BE2C (cell line): ENCODE results near the gene NCAPD2.
"Not testable (repeated sequence)": the region's sequence is repeated elsewhere in the genome, so short reads cannot be mapped to it uniquely, and the experiment has no call there.

ENCODE experiments used
- DNase-seq: peaks from one replicate; pipeline ENCODE4 v3.0.0-alpha.2; 2020
- H3K27me3 ChIP-seq: fragments of 250-450 bp; sonication (Bioruptor Pico); 2 replicates; pipeline ENCODE4 v1.5.1; 2020; ENCODE audit warnings: mild to moderate bottlenecking
- H3K36me3 ChIP-seq: fragments of 250-450 bp; sonication (Bioruptor Pico); 2 replicates; pipeline ENCODE4 v1.5.1; 2020; ENCODE audit warnings: mild to moderate bottlenecking
- H3K4me1 ChIP-seq: fragments of 250-450 bp; sonication (Bioruptor Pico); 2 replicates; pipeline ENCODE4 v1.5.1; 2020
- H3K4me3 ChIP-seq: 2 replicates; pipeline ENCODE4 v1.5.1; 2011; ENCODE audit warnings: low read depth, low read length
- H3K9me3 ChIP-seq: fragments of 250-450 bp; sonication (Bioruptor Pico); 2 replicates; pipeline ENCODE4 v1.5.1; 2020
- TF ChIP-seq, protein P1 (sequence below): IDR thresholded peaks from 2 replicates; pipeline ENCODE4 v1.5.1; 2012; ENCODE audit warnings: mild to moderate bottlenecking, low read depth, low read length

The NCAPD2 gene

DNA sequence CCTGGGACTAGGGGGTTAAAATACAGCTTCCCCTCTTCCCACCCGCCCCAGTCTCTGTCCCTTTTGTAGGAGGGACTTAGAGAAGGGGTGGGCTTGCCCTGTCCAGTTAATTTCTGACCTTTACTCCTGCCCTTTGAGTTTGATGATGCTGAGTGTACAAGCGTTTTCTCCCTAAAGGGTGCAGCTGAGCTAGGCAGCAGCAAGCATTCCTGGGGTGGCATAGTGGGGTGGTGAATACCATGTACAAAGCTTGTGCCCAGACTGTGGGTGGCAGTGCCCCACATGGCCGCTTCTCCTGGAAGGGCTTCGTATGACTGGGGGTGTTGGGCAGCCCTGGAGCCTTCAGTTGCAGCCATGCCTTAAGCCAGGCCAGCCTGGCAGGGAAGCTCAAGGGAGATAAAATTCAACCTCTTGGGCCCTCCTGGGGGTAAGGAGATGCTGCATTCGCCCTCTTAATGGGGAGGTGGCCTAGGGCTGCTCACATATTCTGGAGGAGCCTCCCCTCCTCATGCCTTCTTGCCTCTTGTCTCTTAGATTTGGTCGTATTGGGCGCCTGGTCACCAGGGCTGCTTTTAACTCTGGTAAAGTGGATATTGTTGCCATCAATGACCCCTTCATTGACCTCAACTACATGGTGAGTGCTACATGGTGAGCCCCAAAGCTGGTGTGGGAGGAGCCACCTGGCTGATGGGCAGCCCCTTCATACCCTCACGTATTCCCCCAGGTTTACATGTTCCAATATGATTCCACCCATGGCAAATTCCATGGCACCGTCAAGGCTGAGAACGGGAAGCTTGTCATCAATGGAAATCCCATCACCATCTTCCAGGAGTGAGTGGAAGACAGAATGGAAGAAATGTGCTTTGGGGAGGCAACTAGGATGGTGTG, 42.3 kb downstream of the NCAPD2 start:
- TF ChIP-seq, protein P1, sequence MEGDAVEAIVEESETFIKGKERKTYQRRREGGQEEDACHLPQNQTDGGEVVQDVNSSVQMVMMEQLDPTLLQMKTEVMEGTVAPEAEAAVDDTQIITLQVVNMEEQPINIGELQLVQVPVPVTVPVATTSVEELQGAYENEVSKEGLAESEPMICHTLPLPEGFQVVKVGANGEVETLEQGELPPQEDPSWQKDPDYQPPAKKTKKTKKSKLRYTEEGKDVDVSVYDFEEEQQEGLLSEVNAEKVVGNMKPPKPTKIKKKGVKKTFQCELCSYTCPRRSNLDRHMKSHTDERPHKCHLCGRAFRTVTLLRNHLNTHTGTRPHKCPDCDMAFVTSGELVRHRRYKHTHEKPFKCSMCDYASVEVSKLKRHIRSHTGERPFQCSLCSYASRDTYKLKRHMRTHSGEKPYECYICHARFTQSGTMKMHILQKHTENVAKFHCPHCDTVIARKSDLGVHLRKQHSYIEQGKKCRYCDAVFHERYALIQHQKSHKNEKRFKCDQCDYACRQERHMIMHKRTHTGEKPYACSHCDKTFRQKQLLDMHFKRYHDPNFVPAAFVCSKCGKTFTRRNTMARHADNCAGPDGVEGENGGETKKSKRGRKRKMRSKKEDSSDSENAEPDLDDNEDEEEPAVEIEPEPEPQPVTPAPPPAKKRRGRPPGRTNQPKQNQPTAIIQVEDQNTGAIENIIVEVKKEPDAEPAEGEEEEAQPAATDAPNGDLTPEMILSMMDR, result no peak
- no peak for DNase-seq
- H3K27me3 ChIP-seq, result no peaks in the 10 kb centered on the region
- H3K4me3 ChIP-seq, result peak overlapping the region; percentile 82
- no peaks in the 10 kb centered on the region for H3K9me3 ChIP-seq
- H3K4me1 ChIP-seq, result peaks cover 23% of the 10 kb centered on the region
- peaks cover 61% of the 10 kb centered on the region for H3K36me3 ChIP-seq

- H3K4me3 ChIP-seq, result peak overlapping the region; percentile 82
- no peaks in the 10 kb centered on the region for H3K27me3 ChIP-seq
- TF ChIP-seq, protein P1, result no peak
- peak; percentile 32 for DNase-seq
- H3K9me3 ChIP-seq, result no peaks in the 10 kb centered on the region
- H3K4me1 ChIP-seq, result peaks cover 24% of the 10 kb centered on the region
- peaks cover 57% of the 10 kb centered on the region for H3K36me3 ChIP-seq
Measured at GRCh38 chr12:6536894-6537579, 43.1 kb downstream of the NCAPD2 start.

DNA sequence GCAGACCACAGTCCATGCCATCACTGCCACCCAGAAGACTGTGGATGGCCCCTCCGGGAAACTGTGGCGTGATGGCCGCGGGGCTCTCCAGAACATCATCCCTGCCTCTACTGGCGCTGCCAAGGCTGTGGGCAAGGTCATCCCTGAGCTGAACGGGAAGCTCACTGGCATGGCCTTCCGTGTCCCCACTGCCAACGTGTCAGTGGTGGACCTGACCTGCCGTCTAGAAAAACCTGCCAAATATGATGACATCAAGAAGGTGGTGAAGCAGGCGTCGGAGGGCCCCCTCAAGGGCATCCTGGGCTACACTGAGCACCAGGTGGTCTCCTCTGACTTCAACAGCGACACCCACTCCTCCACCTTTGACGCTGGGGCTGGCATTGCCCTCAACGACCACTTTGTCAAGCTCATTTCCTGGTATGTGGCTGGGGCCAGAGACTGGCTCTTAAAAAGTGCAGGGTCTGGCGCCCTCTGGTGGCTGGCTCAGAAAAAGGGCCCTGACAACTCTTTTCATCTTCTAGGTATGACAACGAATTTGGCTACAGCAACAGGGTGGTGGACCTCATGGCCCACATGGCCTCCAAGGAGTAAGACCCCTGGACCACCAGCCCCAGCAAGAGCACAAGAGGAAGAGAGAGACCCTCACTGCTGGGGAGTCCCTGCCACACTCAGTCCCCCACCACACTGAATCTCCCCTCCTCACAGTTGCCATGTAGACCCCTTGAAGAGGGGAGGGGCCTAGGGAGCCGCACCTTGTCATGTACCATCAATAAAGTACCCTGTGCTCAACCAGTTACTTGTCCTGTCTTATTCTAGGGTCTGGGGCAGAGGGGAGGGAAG, 43.9 kb downstream of the NCAPD2 start:
- Histone ChIP-seq H3K4me1 (peaks cover 24% of the 10 kb centered on the region), H3K4me3 (peak overlapping the region; percentile 82), H3K36me3 (peaks cover 53% of the 10 kb centered on the region)
- TF ChIP-seq, protein P1, result peak; percentile 80
- peak; percentile 88 for DNase-seq
- not testable (repeated sequence) for H3K27me3 ChIP-seq, H3K9me3 ChIP-seq

- peak; percentile 64 for DNase-seq
- H3K4me1 ChIP-seq, result peaks cover 24% of the 10 kb centered on the region
- no peaks in the 10 kb centered on the region for H3K27me3 ChIP-seq
- H3K9me3 ChIP-seq, result no peaks in the 10 kb centered on the region
- H3K4me3 ChIP-seq, result no peak overlapping the region
- TF ChIP-seq, protein P1, result no peak
- H3K36me3 ChIP-seq, result peaks cover 58% of the 10 kb centered on the region
Measured at GRCh38 chr12:6538420-6539313, 44.8 kb downstream of the NCAPD2 start.

- Histone ChIP-seq H3K9me3 (no peaks in the 10 kb centered on the region), H3K27me3 (no peaks in the 10 kb centered on the region), H3K36me3 (peaks cover 59% of the 10 kb centered on the region), H3K4me1 (peaks cover 24% of the 10 kb centered on the region), H3K4me3 (no peak overlapping the region)
- TF ChIP-seq, protein P1, result no peak
- DNase-seq, result no peak
Measured at GRCh38 chr12:6539314-6539682, 45.4 kb downstream of the NCAPD2 start.
